ENCODE results near the gene BARD1. TPM values are rescaled to one million over a fixed set of nuclear protein-coding genes. Genes with fewer than 3 reads are reported as not detected.
"Not testable (repeated sequence)": the region's sequence is repeated elsewhere in the genome, so short reads cannot be mapped to it uniquely, and the experiment has no call there.

The BARD1 gene
- total RNA-seq, 2 donors from 2014 or later = 19.7 to 26.9 TPM

DNA sequence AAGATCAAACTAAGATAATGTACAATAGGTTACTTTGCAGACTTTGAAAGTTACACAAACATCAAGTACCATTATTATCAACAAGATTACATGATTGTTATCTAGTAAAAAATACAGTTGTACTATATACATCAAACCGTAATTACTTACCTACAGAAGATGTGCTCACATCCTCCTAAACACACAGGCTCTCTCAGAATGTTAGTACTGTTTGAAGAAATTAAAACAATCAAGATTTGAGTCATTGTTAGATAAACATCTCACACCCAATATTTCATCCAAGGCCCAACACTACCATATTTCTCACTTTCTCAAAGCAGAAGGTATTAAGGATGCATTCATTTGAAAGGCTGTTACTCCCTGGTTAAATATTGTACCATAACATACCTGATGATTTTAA lies 12.6 kb downstream of the BARD1 start:
- TF ChIP-seq, protein P1, sequence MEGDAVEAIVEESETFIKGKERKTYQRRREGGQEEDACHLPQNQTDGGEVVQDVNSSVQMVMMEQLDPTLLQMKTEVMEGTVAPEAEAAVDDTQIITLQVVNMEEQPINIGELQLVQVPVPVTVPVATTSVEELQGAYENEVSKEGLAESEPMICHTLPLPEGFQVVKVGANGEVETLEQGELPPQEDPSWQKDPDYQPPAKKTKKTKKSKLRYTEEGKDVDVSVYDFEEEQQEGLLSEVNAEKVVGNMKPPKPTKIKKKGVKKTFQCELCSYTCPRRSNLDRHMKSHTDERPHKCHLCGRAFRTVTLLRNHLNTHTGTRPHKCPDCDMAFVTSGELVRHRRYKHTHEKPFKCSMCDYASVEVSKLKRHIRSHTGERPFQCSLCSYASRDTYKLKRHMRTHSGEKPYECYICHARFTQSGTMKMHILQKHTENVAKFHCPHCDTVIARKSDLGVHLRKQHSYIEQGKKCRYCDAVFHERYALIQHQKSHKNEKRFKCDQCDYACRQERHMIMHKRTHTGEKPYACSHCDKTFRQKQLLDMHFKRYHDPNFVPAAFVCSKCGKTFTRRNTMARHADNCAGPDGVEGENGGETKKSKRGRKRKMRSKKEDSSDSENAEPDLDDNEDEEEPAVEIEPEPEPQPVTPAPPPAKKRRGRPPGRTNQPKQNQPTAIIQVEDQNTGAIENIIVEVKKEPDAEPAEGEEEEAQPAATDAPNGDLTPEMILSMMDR (IDR thresholded peaks at IDR 0.05) = no peak
- Histone ChIP-seq H3K4me3 (no peak overlapping the region), H3K27ac (no peak overlapping the region), H3K27me3 (no peaks in the 10 kb centered on the region), H3K36me3 (no peaks in the 10 kb centered on the region), H3K9me3 (no peaks in the 10 kb centered on the region), H3K9ac (ENCODE audit: low read depth in 2 of 2, low read length in 2 of 2) (no peak overlapping the region), H3K4me1 (no peaks in the 10 kb centered on the region)
- intact Hi-C loops (cut with DNase I) = no loop called here
- DNase-seq = no peak

DNA sequence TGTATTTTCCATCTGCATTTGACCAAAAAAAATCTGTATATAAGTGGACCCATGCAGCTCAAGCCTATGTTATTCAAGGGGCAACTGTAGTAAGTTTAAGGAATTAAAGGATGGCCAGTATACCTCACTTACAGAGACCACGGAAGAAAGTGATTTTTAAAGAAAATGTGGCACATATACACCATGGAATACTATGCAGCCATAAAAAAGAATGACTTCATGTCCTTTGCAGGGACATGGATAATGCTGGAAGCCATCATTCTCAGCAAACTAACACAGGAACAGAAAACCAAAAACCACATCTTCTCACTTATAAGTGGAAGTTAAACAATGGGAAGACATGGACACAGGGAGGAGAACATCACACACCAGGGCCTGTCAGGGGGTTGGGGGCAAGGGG lies 26.3 kb downstream of the BARD1 start:
- H3K9ac ChIP-seq (ENCODE audit: low read depth in 2 of 2, low read length in 2 of 2); H3K9me3 ChIP-seq; H3K4me1 ChIP-seq; H3K27ac ChIP-seq; H3K36me3 ChIP-seq; DNase-seq; H3K4me3 ChIP-seq; intact Hi-C loops (cut with DNase I); H3K27me3 ChIP-seq: not testable (repeated sequence)

DNA sequence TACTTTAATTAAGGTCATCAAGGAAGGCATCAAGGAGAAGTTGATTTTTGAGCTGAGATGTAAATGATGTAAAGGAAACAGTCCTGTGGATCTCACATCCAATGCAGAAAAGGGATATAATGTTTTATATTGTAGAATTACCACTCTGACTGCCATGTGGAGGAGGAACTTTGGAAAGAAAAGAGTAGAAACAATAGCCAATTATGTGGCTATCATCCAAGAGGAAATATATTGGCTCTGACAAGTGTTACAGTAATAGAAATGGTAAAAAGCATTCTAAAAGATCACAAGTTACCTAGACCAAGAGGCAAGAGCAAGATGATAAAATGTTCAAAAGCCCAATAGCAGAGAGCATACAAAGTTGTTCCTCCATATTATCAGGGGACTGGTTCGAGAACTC lies 26.8 kb downstream of the BARD1 start:
- H3K27me3 ChIP-seq = no peaks in the 10 kb centered on the region
- H3K36me3 ChIP-seq = no peaks in the 10 kb centered on the region
- no peak overlapping the region for H3K9ac ChIP-seq (ENCODE audit: low read depth in 2 of 2, low read length in 2 of 2)
- no peak overlapping the region for H3K4me3 ChIP-seq
- H3K27ac ChIP-seq = no peak overlapping the region
- no peaks in the 10 kb centered on the region for H3K4me1 ChIP-seq
- TF ChIP-seq, protein P1 (IDR thresholded peaks at IDR 0.05) = no peak
- no peak for DNase-seq
- no peaks in the 10 kb centered on the region for H3K9me3 ChIP-seq
- intact Hi-C loops (cut with DNase I) = no loop called here

DNA sequence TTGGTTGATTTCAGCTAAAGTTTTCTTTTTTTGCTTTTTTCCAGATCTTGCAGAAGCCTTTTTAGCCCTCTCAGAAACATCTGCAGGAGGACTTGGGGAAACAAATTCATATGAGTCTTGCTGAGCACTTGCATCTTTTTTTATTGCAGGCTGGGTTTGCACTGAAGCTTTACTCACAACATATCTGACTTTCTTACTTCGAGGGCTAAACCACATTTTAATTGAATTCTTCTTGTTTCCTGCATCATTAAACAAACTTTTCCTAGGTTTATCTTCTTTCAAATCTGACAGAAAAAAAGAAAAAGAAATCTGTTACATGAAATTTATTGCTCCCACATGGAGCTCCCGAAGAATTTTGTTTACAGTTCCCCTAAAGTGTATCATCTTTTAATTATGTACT lies 28.3 kb downstream of the BARD1 start:
- H3K36me3 ChIP-seq = no peaks in the 10 kb centered on the region
- no peak overlapping the region for H3K27ac ChIP-seq
- no peak for DNase-seq
- intact Hi-C loops (cut with DNase I) = no loop called here
- no peaks in the 10 kb centered on the region for H3K27me3 ChIP-seq
- no peak overlapping the region for H3K4me3 ChIP-seq
- TF ChIP-seq, protein P1 (IDR thresholded peaks at IDR 0.05) = no peak
- no peaks in the 10 kb centered on the region for H3K4me1 ChIP-seq
- no peak overlapping the region for H3K9ac ChIP-seq (ENCODE audit: low read depth in 2 of 2, low read length in 2 of 2)
- no peaks in the 10 kb centered on the region for H3K9me3 ChIP-seq

DNA sequence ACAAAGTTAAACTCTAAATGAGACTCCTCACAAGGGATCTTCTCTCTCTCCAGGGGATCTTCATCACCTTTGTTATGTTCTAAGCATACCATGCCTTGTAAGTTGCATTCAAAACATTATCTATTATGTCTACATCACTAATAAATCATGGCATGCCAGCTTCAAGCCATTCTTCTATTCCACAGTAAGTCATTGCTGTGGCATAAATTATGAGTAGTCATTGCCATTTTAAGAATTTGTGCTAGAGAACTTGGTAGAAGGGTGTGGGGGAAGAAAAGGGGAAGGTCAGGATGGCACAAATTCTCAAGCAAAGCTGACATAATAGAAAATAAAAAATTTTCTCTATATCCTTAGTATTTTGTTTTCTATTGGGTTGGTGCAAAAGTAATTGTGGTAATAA lies 33.5 kb downstream of the BARD1 start:
- intact Hi-C loops (cut with DNase I) = no loop called here
- no peak overlapping the region for H3K27ac ChIP-seq
- TF ChIP-seq, protein P1 (IDR thresholded peaks at IDR 0.05) = no peak
- H3K9me3 ChIP-seq = no peaks in the 10 kb centered on the region
- no peak overlapping the region for H3K9ac ChIP-seq (ENCODE audit: low read depth in 2 of 2, low read length in 2 of 2)
- H3K4me1 ChIP-seq = no peaks in the 10 kb centered on the region
- H3K36me3 ChIP-seq = no peaks in the 10 kb centered on the region
- no peaks in the 10 kb centered on the region for H3K27me3 ChIP-seq
- no peak for DNase-seq
- no peak overlapping the region for H3K4me3 ChIP-seq

DNA sequence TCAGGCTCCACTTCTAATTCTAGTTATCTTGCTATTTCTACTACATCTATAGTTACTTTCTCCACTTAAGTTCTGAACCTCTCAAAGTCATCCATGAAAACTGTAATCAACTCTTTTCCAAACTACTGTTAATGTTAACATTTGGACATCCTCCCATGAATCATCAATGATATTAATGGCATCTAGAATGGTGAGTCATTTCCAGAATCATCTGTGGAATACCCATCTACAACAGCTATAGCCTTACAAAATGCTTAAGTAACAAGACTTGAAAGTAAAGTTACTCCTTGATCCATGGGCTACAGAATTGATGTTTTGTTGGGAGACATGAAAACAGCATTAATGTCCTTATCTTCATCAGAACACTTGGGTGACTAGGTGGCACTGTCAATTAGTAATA lies 35.4 kb downstream of the BARD1 start:
- Histone ChIP-seq H3K27ac (no peak overlapping the region), H3K9ac (ENCODE audit: low read depth in 2 of 2, low read length in 2 of 2) (no peak overlapping the region), H3K4me3 (no peak overlapping the region), H3K27me3 (no peaks in the 10 kb centered on the region), H3K36me3 (no peaks in the 10 kb centered on the region), H3K9me3 (no peaks in the 10 kb centered on the region), H3K4me1 (no peaks in the 10 kb centered on the region)
- no peak for DNase-seq
- intact Hi-C loops (cut with DNase I) = no loop called here
- TF ChIP-seq, protein P1 (IDR thresholded peaks at IDR 0.05) = no peak
